ENCODE measurements around the gene ARHGAP30.
"Not testable (repeated sequence)": the region's sequence is repeated elsewhere in the genome, so short reads cannot be mapped to it uniquely, and the experiment has no call there.

DNA sequence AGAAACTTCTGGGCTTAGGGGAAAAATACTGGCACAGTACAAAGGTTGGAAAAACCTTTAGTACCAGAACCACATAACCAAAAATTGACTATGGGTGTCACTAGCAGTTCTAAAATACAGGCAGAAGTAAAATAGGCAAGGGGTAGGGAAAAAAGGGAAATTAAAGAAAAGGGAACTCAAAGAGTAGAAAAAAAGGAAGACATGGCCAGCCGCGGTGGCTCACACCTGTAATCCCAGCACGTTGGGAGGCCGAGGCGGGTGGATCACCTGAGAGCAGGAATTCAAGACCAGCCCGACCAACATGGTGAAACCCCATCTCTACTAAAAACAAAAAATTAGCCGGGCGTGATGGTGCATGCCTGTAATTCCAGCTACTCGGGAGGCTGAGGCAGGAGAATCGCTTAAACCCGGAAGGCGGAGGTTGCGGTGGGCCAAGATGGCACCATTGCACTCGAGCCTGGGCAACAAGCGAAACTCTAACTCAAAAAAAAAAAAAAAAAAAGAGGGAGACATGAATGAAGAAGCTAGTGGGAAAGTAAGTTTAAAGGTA lies 50.5 kb downstream of the ARHGAP30 start:
- not testable (repeated sequence) for TF ChIP-seq EZH2 (IDR thresholded peaks at IDR 0.05; ENCODE audit: insufficient read depth, poor library complexity, severe bottlenecking); EZH2phosphoT487 (IDR thresholded peaks at IDR 0.05; ENCODE audit: insufficient read depth, low read depth)
